K562 (cell line): Measurements from ENCODE around the gene AHSP.

Source experiments
- CREB1 ChIP-seq, 2 experiments: sonication (generic) in 1 of 2; formaldehyde crosslinking in 1 of 2; IDR thresholded peaks; 2 replicates each; pipeline versions ENCODE4 v1.6.1 to v1.8.0; 2012 to 2022; ENCODE audit warnings: inconsistent platforms in 1 of 2, mild to moderate bottlenecking in 1 of 2, missing genetic modification reagents in 1 of 2, moderate library complexity in 1 of 2
- EP300 ChIP-seq: IDR thresholded peaks from 2 replicates; pipeline ENCODE4 v1.6.1; 2012; ENCODE audit warnings: low read length, improper control_type of control experiment
- POLR2A ChIP-seq: fragments of 450-650 bp; conservative IDR thresholded peaks from 2 replicates; pipeline ENCODE4 v1.6.1; 2016
- TF ChIP-seq, protein P1 (sequence below), 3 experiments: IDR thresholded peaks in 2 of 3; conservative IDR thresholded peaks in 1 of 3; 2 replicates each; pipeline ENCODE4 v1.5.1; 2011 to 2012; ENCODE audit warnings: low read length in 3 of 3, mild to moderate bottlenecking in 3 of 3, control low read depth in 2 of 3, improper control_type of control experiment in 1 of 3, inconsistent platforms in 1 of 3, low read depth in 1 of 3, mixed read lengths in 1 of 3, moderate library complexity in 1 of 3; ENCODE audit not compliant: insufficient read depth in 2 of 3

DNA sequence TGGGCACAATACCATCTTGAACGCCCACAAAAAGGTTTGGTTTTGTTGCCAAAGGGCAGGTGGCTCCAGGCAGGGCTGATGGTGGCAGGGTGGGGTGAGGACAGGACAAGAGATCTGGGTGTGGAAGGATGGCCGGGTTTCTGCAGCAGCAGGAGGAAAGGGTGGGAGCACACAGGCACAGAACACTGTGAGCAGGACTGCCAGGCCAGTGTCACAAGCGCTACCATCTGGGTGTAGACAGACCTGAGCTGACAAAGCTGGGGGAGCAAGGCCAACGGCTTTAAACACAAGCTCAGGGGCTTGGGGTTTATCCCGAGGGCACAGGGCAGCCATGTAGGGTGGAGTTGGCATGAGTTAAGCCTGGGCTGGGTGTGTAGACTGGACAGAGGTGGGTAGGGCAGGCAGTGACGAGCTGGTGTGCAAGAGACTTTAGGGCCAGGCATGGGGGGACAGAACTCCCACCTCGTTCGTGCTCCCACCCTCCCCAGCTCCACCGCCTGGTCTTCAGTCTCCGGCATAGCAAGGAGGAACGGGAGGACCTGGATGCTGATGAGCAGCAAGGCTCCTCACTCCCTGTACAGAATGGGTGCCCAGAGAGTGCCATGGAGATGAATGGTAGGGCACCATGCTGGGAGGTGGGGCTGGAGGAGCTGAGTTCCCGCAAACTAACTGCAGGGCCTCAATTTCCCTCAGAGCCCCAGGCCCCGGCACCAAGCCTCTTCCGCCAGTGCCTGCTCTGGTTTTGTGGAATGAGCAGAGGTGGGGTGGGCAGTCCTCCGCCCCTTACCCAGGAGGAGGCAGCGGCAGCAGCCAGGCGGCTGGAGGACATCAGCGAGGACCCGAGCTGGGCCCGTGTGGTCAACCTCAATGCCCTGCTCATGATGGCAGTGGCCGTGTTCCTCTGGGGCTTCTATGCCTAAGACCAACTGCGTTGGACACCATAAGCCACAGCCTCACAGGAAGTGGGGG, 37.8 kb upstream of the AHSP start:
- TF ChIP-seq EP300 (no peak), POLR2A (no peak), CREB1 (IDR thresholded peaks at IDR 0.05) (no peak), CREB1 (CRISPR knock-in tag; IDR thresholded peaks at IDR 0.05) (no peak)
- TF ChIP-seq, protein P1, sequence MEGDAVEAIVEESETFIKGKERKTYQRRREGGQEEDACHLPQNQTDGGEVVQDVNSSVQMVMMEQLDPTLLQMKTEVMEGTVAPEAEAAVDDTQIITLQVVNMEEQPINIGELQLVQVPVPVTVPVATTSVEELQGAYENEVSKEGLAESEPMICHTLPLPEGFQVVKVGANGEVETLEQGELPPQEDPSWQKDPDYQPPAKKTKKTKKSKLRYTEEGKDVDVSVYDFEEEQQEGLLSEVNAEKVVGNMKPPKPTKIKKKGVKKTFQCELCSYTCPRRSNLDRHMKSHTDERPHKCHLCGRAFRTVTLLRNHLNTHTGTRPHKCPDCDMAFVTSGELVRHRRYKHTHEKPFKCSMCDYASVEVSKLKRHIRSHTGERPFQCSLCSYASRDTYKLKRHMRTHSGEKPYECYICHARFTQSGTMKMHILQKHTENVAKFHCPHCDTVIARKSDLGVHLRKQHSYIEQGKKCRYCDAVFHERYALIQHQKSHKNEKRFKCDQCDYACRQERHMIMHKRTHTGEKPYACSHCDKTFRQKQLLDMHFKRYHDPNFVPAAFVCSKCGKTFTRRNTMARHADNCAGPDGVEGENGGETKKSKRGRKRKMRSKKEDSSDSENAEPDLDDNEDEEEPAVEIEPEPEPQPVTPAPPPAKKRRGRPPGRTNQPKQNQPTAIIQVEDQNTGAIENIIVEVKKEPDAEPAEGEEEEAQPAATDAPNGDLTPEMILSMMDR (IDR thresholded peaks at IDR 0.05 in 2 of 3, conservative IDR thresholded peaks at IDR 0.05 in 1 of 3; ENCODE audit: insufficient read depth in 2 of 3, low read depth in 1 of 3, low read length in 3 of 3): no peak
